ENCODE measurements around the gene ISYNA1. TPM values are rescaled to one million over a fixed set of nuclear protein-coding genes. Genes with fewer than 3 reads are reported as not detected.

The ISYNA1 gene
- total RNA-seq, 1 donor from 2014 or later = 208 TPM

- Mint-ChIP-seq H3K27ac (ENCODE audit: unreplicated experiment) (peak overlapping the region; percentile 49), H3K4me1 (ENCODE audit: low read depth) (peaks cover 39% of the 10 kb centered on the region)
Measured at GRCh38 chr19:18435842-18436670, 1.9 kb downstream of the ISYNA1 start.

GRCh38 chr19:18435178-18435841, 2.6 kb downstream of the ISYNA1 start:
- Mint-ChIP-seq H3K4me3 (ENCODE audit: unreplicated experiment) (no peak overlapping the region), H3K27ac (ENCODE audit: unreplicated experiment) (no peak overlapping the region), H3K27me3 (ENCODE audit: low read depth) (no peaks in the 10 kb centered on the region), H3K4me1 (ENCODE audit: low read depth) (peaks cover 37% of the 10 kb centered on the region), H3K9me3 (ENCODE audit: low read depth) (no peaks in the 10 kb centered on the region), H3K36me3 (ENCODE audit: low read depth) (no peaks in the 10 kb centered on the region)
- no peak for DNase-seq (ENCODE audit: low spot score)
- no peak for TF ChIP-seq CTCF (IDR thresholded peaks at IDR 0.05)

More at GRCh38 chr19:18435842-18436670, 1.9 kb downstream of the ISYNA1 start:
- H3K36me3 Mint-ChIP-seq (ENCODE audit: low read depth) = no peaks in the 10 kb centered on the region
- H3K27me3 Mint-ChIP-seq (ENCODE audit: low read depth) = no peaks in the 10 kb centered on the region
- no peak for DNase-seq (ENCODE audit: low spot score)
- no peaks in the 10 kb centered on the region for H3K9me3 Mint-ChIP-seq (ENCODE audit: low read depth)
- H3K4me3 Mint-ChIP-seq (ENCODE audit: unreplicated experiment) = peak overlapping the region; percentile 75
- TF ChIP-seq CTCF (IDR thresholded peaks at IDR 0.05) = no peak

- Mint-ChIP-seq H3K4me3 (ENCODE audit: unreplicated experiment) (peak overlapping the region; percentile 55), H3K36me3 (ENCODE audit: low read depth) (no peaks in the 10 kb centered on the region), H3K27me3 (ENCODE audit: low read depth) (no peaks in the 10 kb centered on the region), H3K9me3 (ENCODE audit: low read depth) (no peaks in the 10 kb centered on the region), H3K27ac (ENCODE audit: unreplicated experiment) (no peak overlapping the region), H3K4me1 (ENCODE audit: low read depth) (peaks cover 30% of the 10 kb centered on the region)
- DNase-seq (ENCODE audit: low spot score) = no peak
- TF ChIP-seq CTCF (IDR thresholded peaks at IDR 0.05) = no peak
Measured at GRCh38 chr19:18434411-18435175, 3.3 kb downstream of the ISYNA1 start.

GRCh38 chr19:18433735-18434398, 4.1 kb downstream of the ISYNA1 start:
- no peak for TF ChIP-seq CTCF (IDR thresholded peaks at IDR 0.05)
- Mint-ChIP-seq H3K27me3 (ENCODE audit: low read depth) (no peaks in the 10 kb centered on the region), H3K4me3 (ENCODE audit: unreplicated experiment) (peak overlapping the region; percentile 55), H3K9me3 (ENCODE audit: low read depth) (no peaks in the 10 kb centered on the region), H3K36me3 (ENCODE audit: low read depth) (no peaks in the 10 kb centered on the region), H3K27ac (ENCODE audit: unreplicated experiment) (no peak overlapping the region), H3K4me1 (ENCODE audit: low read depth) (peaks cover 23% of the 10 kb centered on the region)
- DNase-seq (ENCODE audit: low spot score) = no peak

All from chondrocyte (in vitro differentiated cells).